Thyroid gland (tissue), 4 donors: ENCODE measurements around the gene DUSP22. TPM values are rescaled to one million over a fixed set of nuclear protein-coding genes. Genes with fewer than 3 reads are reported as not detected.
"Not testable (repeated sequence)": the region's sequence is repeated elsewhere in the genome, so short reads cannot be mapped to it uniquely, and the experiment has no call there.

Experiments used
- DNase-seq, 2 donors: peaks; one replicate each; pipeline ENCODE4 v3.0.0-alpha.2; 2019
- H3K27ac ChIP-seq, 3 donors: fragments of 200-600 bp; sonication (generic); 1 replicate in 2 of 3; 2 replicates in 1 of 3; pipeline ENCODE4 v1.5.1; 2016 to 2019; ENCODE audit warnings: mild to moderate bottlenecking in 1 of 3, moderate library complexity in 1 of 3
- H3K27me3 ChIP-seq: fragments of 200-600 bp; sonication (generic); one replicate; pipeline ENCODE4 v1.5.1; 2019
- H3K36me3 ChIP-seq, 2 donors: fragments of 200-600 bp; sonication (generic); one replicate each; pipeline ENCODE4 v1.5.1; 2016 to 2019
- H3K4me1 ChIP-seq, 2 donors: fragments of 200-600 bp; sonication (generic); one replicate each; pipeline ENCODE4 v1.5.1; 2017 to 2019
- H3K4me3 ChIP-seq, 3 donors: fragments of 200-600 bp; sonication (generic); replicated peaks in 1 of 3; 1 replicate in 2 of 3; 2 replicates in 1 of 3; pipeline ENCODE4 v1.5.1; 2016; ENCODE audit warnings: mild to moderate bottlenecking in 1 of 3
- H3K9me3 ChIP-seq: fragments of 200-600 bp; sonication (generic); one replicate; pipeline ENCODE4 v1.5.1; 2017
- CTCF ChIP-seq, 6 experiments: fragments of 200-600 bp in 3 of 6; fragments of 450-650 bp in 3 of 6; sonication (generic) in 3 of 6; IDR thresholded peaks; one replicate each; pipeline ENCODE4 v1.5.1; 2016 to 2019; ENCODE audit warnings: antibody characterized with exemption in 6 of 6, mild to moderate bottlenecking in 2 of 6, inconsistent platforms in 1 of 6, moderate library complexity in 1 of 6
- POLR2A ChIP-seq, 2 donors: fragments of 450-650 bp; IDR thresholded peaks; one replicate each; pipeline ENCODE4 v1.6.1; 2017; ENCODE audit warnings: antibody characterized with exemption in 2 of 2, mild to moderate bottlenecking in 2 of 2, moderate library complexity in 1 of 2
- WGBS, 2 donors: methylation state at CpG; one replicate each; pipeline ENCODE4 v1.1.5; 2017; 5-methylcytosine and 5-hydroxymethylcytosine counted together
- intact Hi-C: fragments of 100-400 bp; cut with DNase I; formaldehyde crosslinking; loops from one replicate; pipeline ENCODE4 v1.15.1; 2023
- total RNA-seq, 4 donors: library from RNA; depleted of rRNA; stranded (reverse); fragments of >200 nt; gene quantifications; one replicate each; pipeline ENCODE4 v1.2.3, GENCODE V29; 2016

Gene DUSP22
- total RNA-seq, 4 donors from 2014 or later: 40.4 to 68.8 (median 59.4) TPM

DNA sequence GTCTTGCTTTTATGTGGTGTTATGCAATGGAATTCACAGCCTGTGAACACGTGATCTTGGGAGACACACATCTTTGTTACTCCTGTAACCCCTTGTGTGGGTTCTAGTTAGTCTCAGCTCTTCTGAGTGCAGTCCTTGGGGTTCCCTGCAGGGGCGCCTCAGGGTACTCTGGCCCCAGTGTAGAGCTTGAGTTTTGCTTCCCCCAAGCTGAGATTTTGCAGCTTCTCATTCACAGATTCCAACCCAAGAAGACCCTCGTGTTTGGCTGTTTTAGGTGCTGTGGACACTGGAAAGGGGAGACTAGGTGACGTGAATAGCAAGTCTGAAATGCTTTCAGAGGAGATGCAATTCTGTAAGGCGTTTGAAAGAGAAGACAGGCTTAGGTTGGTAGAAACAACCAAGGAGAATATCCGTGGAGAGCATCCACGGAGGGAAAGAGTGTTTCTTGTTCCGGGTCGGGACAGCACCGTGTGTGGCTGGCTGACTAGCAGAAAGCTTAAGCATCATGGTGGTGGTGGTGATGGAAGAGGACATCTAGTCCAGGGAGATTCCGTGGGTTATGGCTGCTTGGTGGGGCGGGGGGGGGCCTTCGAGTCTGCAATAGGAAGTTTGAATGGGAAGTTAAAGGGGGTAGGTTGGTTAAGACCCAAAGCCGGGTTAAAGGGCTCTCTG lies 30.1 kb downstream of the DUSP22 start:
- whole genome bisulfite sequencing, 2 donors: 78 to 83% methylated on average over 13 of the region's 14 CpGs

DNA sequence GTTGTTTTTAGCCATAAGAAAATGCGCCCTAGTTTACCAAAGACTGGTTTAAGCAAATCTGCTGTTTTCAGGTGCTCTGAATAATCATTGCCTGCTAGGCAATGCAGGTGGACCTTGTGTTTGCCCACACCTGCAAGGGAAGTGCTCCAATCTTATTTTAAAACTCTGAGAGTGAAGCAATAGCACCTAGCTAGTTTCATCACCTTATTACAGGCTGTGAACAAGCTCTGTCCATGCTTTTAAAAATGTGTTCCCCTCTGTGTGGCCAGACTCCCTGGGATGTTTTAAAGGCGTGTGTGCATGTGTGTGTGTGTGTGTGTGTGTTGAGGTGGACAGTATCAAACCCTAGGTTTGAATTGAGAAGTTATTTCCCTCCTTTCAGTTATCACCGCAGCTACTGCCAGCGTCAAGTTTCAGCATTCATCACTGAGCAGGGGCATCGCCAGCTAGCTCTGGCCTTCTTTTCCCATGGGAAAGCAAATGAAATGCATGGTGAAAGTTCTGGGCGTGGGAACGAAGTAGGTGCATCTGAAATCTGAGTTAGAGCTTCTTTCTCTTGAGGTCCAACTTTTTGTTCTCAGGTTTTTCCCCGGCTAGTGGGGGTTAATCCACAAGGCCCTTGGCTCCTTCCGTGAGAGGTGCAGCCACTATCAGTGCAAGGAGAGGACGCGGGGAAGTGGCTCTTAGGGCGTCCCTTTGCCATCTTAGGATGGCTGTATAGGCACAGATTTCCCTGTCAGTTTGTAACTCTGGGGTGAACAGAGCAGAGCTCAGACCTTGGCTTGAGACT lies 30.8 kb downstream of the DUSP22 start:
- Histone ChIP-seq H3K36me3 (no peaks in the 10 kb centered on the region), H3K27ac (no peak overlapping the region), H3K4me1 (peaks cover 0 to 8% of the 10 kb centered on the region in 2 donors), H3K27me3 (no peaks in the 10 kb centered on the region), H3K4me3 (no peak overlapping the region), H3K9me3 (no peaks in the 10 kb centered on the region)
- 77 to 83% methylated on average over 12 of the region's 12 CpGs for WGBS, 2 donors
- TF ChIP-seq POLR2A (IDR thresholded peaks at IDR 0.05) (no peak), CTCF (IDR thresholded peaks at IDR 0.05) (no peak)
- intact Hi-C loops: no loop called here
- no peak for DNase-seq

More for the DNA sequence above, 30.1 kb downstream of the DUSP22 start:
- Histone ChIP-seq H3K27me3 (no peaks in the 10 kb centered on the region), H3K27ac (no peak overlapping the region), H3K9me3 (no peaks in the 10 kb centered on the region), H3K4me3 (no peak overlapping the region), H3K36me3 (no peaks in the 10 kb centered on the region), H3K4me1 (peaks cover 0 to 2% of the 10 kb centered on the region in 2 donors)
- intact Hi-C loops: no loop called here
- DNase-seq: no peak
- TF ChIP-seq POLR2A (IDR thresholded peaks at IDR 0.05) (no peak), CTCF (IDR thresholded peaks at IDR 0.05) (no peak)

- peaks cover 0 to 13% of the 10 kb centered on the region in 2 donors for H3K4me1 ChIP-seq
- no peak for TF ChIP-seq CTCF (IDR thresholded peaks at IDR 0.05)
- no peak for TF ChIP-seq POLR2A (IDR thresholded peaks at IDR 0.05)
- intact Hi-C loops: no loop called here
- H3K9me3 ChIP-seq: no peaks in the 10 kb centered on the region
- no peak overlapping the region for H3K27ac ChIP-seq
- H3K27me3 ChIP-seq: no peaks in the 10 kb centered on the region
- no peak overlapping the region for H3K4me3 ChIP-seq
- WGBS, 2 donors: 75 to 77% methylated on average over 4 of the region's 4 CpGs
- no peaks in the 10 kb centered on the region for H3K36me3 ChIP-seq
- no peak for DNase-seq
Observed at GRCh38 chr6:323730-324088, 31.4 kb downstream of the DUSP22 start.

GRCh38 chr6:324116-324728 lies 31.9 kb downstream of the DUSP22 start:
- intact Hi-C loops: no loop called here
- DNase-seq: no peak
- H3K27me3 ChIP-seq: no peaks in the 10 kb centered on the region
- no peaks in the 10 kb centered on the region for H3K36me3 ChIP-seq
- H3K4me3 ChIP-seq: no peak overlapping the region
- no peaks in the 10 kb centered on the region for H3K9me3 ChIP-seq
- H3K27ac ChIP-seq: no peak overlapping the region
- TF ChIP-seq CTCF (IDR thresholded peaks at IDR 0.05) (no peak), POLR2A (IDR thresholded peaks at IDR 0.05) (no peak)
- H3K4me1 ChIP-seq: peaks cover 0 to 14% of the 10 kb centered on the region in 2 donors
- WGBS, 2 donors: 85 to 86% methylated on average over 17 to 19 of the region's 19 CpGs

GRCh38 chr6:324729-325125 lies 32.4 kb downstream of the DUSP22 start:
- DNase-seq: no peak
- intact Hi-C loops: no loop called here
- 79 to 95% methylated on average over 10 to 11 of the region's 11 CpGs for WGBS, 2 donors

GRCh38 chr6:325161-325860 lies 33.0 kb downstream of the DUSP22 start:
- H3K36me3 ChIP-seq, intact Hi-C loops, H3K27me3 ChIP-seq, DNase-seq, H3K4me3 ChIP-seq, H3K9me3 ChIP-seq, H3K27ac ChIP-seq: not testable (repeated sequence)
- 79 to 88% methylated on average over 13 to 16 of the region's 16 CpGs for WGBS, 2 donors
- H3K4me1 ChIP-seq: peaks cover 0 to 19% of the 10 kb centered on the region in 2 donors

More at GRCh38 chr6:324729-325125, 32.4 kb downstream of the DUSP22 start:
- no peaks in the 10 kb centered on the region for H3K27me3 ChIP-seq
- H3K4me1 ChIP-seq: peaks cover 0 to 16% of the 10 kb centered on the region in 2 donors
- no peaks in the 10 kb centered on the region for H3K9me3 ChIP-seq
- no peak overlapping the region for H3K27ac ChIP-seq
- no peaks in the 10 kb centered on the region for H3K36me3 ChIP-seq
- TF ChIP-seq CTCF (IDR thresholded peaks at IDR 0.05) (no peak), POLR2A (IDR thresholded peaks at IDR 0.05) (no peak)
- no peak overlapping the region for H3K4me3 ChIP-seq

- peaks cover 0 to 19% of the 10 kb centered on the region in 2 donors for H3K4me1 ChIP-seq
- DNase-seq, H3K27ac ChIP-seq, H3K4me3 ChIP-seq, H3K36me3 ChIP-seq, H3K9me3 ChIP-seq, intact Hi-C loops, H3K27me3 ChIP-seq: not testable (repeated sequence)
- WGBS, 2 donors: 67 to 76% methylated on average over 8 to 9 of the region's 9 CpGs
Observed at GRCh38 chr6:326066-326465, 33.8 kb downstream of the DUSP22 start.
